D721Med (cell line): ENCODE measurements around the gene ACTA1.

Source experiments
- DNase-seq: peaks from one replicate; pipeline ENCODE4 v3.0.0; 2011; ENCODE audit warnings: low spot score; ENCODE audit not compliant: insufficient read length
- FAIRE-seq: peaks from 2 replicates; lab custom pipeline; 2011; peaks lifted over from hg19 to GRCh38; lab: Jason Lieb, UNC
- CTCF ChIP-seq: IDR thresholded peaks from 2 replicates; pipeline ENCODE4 v1.5.1; 2012; ENCODE audit warnings: mild to moderate bottlenecking, control low read depth; ENCODE audit not compliant: insufficient read depth; ENCODE audit errors: missing control alignments

The ACTA1 gene

DNA sequence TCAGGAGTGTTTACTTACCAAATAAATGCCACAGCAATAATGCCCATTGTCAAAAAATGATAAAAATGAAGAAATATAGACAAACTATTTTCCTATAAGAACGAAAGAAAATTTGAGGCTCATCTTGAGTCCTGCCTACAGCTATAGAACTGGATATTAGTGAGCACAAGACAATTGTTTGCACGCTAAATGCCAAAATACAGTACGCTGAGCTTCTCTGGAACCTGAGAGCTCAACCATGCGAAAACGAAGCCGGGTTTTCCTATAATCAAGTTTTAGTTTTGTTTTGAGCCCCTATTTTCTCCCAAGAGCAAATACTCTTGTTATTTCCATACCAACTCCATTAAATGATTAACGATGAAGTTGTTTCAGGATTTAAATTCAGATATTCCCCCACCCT lies 49.1 kb downstream of the ACTA1 start:
- FAIRE-seq, result no peak
- no peak for DNase-seq
- no peak for TF ChIP-seq CTCF

GRCh38 chr1:229383961-229384360 lies 49.9 kb downstream of the ACTA1 start:
- FAIRE-seq, result peak; percentile 16
- no peak for DNase-seq
- no peak for TF ChIP-seq CTCF

DNA sequence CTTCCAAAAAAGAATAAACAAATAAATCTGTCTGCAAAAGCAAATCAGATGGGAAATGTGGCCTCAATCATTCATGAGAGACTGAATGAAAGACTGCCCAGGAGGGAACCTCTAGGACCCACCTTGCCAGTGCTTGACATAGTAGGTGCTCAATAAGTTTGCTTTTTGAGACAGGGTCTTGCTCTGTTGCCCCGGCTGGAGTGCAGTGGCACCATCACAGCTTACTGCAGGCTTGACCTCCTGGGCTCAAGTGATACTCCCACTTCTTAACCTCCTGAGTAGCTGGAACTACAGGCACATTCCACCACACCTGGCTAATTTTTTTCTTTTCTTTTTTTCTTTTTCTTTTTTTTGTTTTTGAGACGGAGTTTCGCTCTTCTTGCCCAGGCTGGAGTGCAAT lies 50.7 kb downstream of the ACTA1 start:
- FAIRE-seq (no peak), DNase-seq (no peak)
- TF ChIP-seq CTCF, result no peak
